ENCODE data around the gene PELI2. TPM values are rescaled to one million over a fixed set of nuclear protein-coding genes. Genes with fewer than 3 reads are reported as not detected.

Gene PELI2
- total and polyA plus RNA-seq, 2 of the 4 experiments (the other 2 are of a cell fraction) = 6.0 to 36.7 TPM

DNA sequence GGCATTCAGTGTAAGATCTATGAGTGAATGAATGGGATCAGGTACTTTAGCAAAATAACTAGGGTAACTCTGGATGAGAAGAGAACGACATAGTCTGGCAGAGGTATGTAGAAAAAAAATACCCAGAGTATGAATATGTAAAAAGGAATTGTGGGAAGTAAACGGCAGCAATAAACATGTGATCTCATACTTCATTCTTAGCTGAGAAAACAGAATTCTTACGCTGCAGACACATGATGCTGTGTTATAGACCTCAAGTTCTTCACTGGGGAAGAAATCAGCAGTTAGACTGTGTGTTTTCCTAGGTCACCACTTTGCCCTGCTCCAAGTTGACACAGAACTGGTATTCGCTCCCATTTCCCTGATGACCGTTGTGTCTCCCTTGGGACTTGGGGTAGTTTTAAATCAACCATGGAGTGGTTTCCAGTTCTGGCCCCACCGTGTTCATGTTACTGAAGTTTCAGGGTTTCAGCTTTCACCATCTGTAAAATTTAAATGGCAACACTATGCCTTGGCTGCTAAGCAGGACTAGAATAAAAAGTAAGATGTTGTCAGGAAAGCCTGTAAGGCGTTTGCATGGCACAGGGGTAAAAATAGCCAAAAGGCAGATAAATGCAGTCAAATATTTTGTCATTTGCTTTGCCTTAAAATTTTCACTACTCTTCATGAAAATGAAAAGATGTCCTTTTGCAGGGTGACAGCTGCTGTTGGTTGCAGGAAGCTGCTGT, 223.7 kb downstream of the PELI2 start:
- Histone ChIP-seq H3K9me3 (ENCODE audit: control insufficient read depth, insufficient read depth, low read length) (no peaks in the 10 kb centered on the region), H2BK5ac (ENCODE audit: low read depth, low read length, poor library complexity, severe bottlenecking) (peak overlapping the region; percentile 83), H2BK20ac (ENCODE audit: low read depth, low read length) (peak overlapping the region; percentile 91), H3K14ac (replicated peaks; ENCODE audit: low read depth, low read length) (peak overlapping the region; percentile 29), H2BK120ac (ENCODE audit: low read depth, low read length) (peak overlapping the region; percentile 72), H4K5ac (ENCODE audit: low read depth, low read length) (peak overlapping the region; percentile 83), H3K79me1 (ENCODE audit: low read depth in 1 of 2, low read length in 2 of 2) (no peaks in the 10 kb centered on the region), H3K18ac (ENCODE audit: low read depth, low read length) (peak overlapping the region; percentile 91), H3K4me2 (ENCODE audit: low read depth, low read length) (peak overlapping the region; percentile 71), H3K4me1 (ENCODE audit: control insufficient read depth, insufficient read depth, low read length) (peaks cover 32% of the 10 kb centered on the region), H3K9ac (ENCODE audit: low read depth, low read length) (peak overlapping the region; percentile 42; the same call in 1 of the 2 replicates), H3K4ac (ENCODE audit: low read depth, low read length) (peak overlapping the region; percentile 76), H4K91ac (ENCODE audit: insufficient read depth, low read depth, low read length) (peak overlapping the region; percentile 62), H2AFZ (replicated peaks; ENCODE audit: low read length, poor library complexity) (peak overlapping the region; percentile 48), H3K36me3 (ENCODE audit: control insufficient read depth, insufficient read depth, low read length) (no peaks in the 10 kb centered on the region), H3K56ac (ENCODE audit: extremely low read depth, insufficient read depth, low read length) (no peak overlapping the region), H3K23ac (ENCODE audit: low read depth, low read length) (peak overlapping the region; percentile 57), H3K9me1 (ENCODE audit: insufficient read depth, low read length) (peaks cover 21% of the 10 kb centered on the region), H3K27ac (ENCODE audit: insufficient read depth, low read length) (peak overlapping the region; percentile 89), H3K4me3 (ENCODE audit: insufficient read depth, low read depth, low read length) (no peak overlapping the region), H2AK9ac (replicated peaks; ENCODE audit: low read depth, low read length, poor library complexity) (peak overlapping the region; percentile 21), H3K27me3 (ENCODE audit: control insufficient read depth, insufficient read depth, low read length) (no peaks in the 10 kb centered on the region), H2BK15ac (ENCODE audit: low read depth, low read length) (peak overlapping the region; percentile 94; the same call in 2 of the 3 replicates), H4K8ac (ENCODE audit: low read depth in 2 of 2, low read length in 2 of 2) (peak overlapping the region; percentile 58 to 80; a peak in 3 of 4 replicates), H2AK5ac (ENCODE audit: low read depth, low read length) (peak overlapping the region; percentile 84), H4K20me1 (ENCODE audit: insufficient read depth, low read length) (no peaks in the 10 kb centered on the region)
- intact Hi-C loops (cut with micrococcal nuclease) = loop anchor here (2.0 to 5.0 kb wide), 5 partner anchors 81 to 903 kb away; no protein-coding TSS in a partner anchor
- dilution Hi-C loops (cut with HindIII; ENCODE audit: low sequenced_read_pairs, unreplicated experiment) = no loop called here
- DNase-seq (peak; percentile 92), ATAC-seq (ENCODE audit: low read depth) (peak; percentile 60)
- BruUV-seq (replicated peaks) = no TSS peak
- ChIA-PET CTCF (interaction anchor here (0.8 to 1.2 kb wide), 4 partner anchors 10 to 491 kb away, joined by 3 to 6 read pairs (median 4); no protein-coding TSS in a partner anchor), POLR2A (ENCODE audit: unreplicated experiment) (no interaction called here)
- no CpG with 5 or more reads among the region's 7 CpGs for WGBS, 2 experiments (ENCODE audit: extremely low coverage in 2 of 2, insufficient read length in 1 of 2)
- in situ Hi-C loops (cut with MboI; ENCODE audit: low sequenced_read_pairs) = loop anchor here (10.0 to 25.0 kb wide), 2 partner anchors 497 to 905 kb away; partner anchors contain the start of gene TBPL2
- TF ChIP-seq, protein P1, sequence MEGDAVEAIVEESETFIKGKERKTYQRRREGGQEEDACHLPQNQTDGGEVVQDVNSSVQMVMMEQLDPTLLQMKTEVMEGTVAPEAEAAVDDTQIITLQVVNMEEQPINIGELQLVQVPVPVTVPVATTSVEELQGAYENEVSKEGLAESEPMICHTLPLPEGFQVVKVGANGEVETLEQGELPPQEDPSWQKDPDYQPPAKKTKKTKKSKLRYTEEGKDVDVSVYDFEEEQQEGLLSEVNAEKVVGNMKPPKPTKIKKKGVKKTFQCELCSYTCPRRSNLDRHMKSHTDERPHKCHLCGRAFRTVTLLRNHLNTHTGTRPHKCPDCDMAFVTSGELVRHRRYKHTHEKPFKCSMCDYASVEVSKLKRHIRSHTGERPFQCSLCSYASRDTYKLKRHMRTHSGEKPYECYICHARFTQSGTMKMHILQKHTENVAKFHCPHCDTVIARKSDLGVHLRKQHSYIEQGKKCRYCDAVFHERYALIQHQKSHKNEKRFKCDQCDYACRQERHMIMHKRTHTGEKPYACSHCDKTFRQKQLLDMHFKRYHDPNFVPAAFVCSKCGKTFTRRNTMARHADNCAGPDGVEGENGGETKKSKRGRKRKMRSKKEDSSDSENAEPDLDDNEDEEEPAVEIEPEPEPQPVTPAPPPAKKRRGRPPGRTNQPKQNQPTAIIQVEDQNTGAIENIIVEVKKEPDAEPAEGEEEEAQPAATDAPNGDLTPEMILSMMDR (conservative IDR thresholded peaks at IDR 0.05; ENCODE audit: low read depth, low read length) = no peak
- no peak for TF ChIP-seq MXI1 (IDR thresholded peaks at IDR 0.05; ENCODE audit: borderline replicate concordance, low read depth, low read length)
- TF ChIP-seq CHD1 (IDR thresholded peaks at IDR 0.05; ENCODE audit: low read depth, low read length) = no peak
- no peak for TF ChIP-seq SMC3 (IDR thresholded peaks at IDR 0.05; ENCODE audit: low read depth, low read length)
- TF ChIP-seq MAFK (IDR thresholded peaks at IDR 0.05; ENCODE audit: low read depth, low read length) = no peak
- peak; percentile 48; the same call in 1 of the 2 replicates for TF ChIP-seq BHLHE40 (IDR thresholded peaks at IDR 0.05; ENCODE audit: low read depth, low read length)
- no peak for TF ChIP-seq CEBPB (IDR thresholded peaks at IDR 0.05; ENCODE audit: low read depth, low read length)
- no peak for TF ChIP-seq RAD21 (IDR thresholded peaks at IDR 0.05; ENCODE audit: low read length)
- TF ChIP-seq NFE2L2 (IDR thresholded peaks at IDR 0.05; ENCODE audit: low read depth, low read length) = peak; percentile 34; the same call in 1 of the 2 replicates
- TF ChIP-seq, protein P2, sequence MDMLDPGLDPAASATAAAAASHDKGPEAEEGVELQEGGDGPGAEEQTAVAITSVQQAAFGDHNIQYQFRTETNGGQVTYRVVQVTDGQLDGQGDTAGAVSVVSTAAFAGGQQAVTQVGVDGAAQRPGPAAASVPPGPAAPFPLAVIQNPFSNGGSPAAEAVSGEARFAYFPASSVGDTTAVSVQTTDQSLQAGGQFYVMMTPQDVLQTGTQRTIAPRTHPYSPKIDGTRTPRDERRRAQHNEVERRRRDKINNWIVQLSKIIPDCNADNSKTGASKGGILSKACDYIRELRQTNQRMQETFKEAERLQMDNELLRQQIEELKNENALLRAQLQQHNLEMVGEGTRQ (IDR thresholded peaks at IDR 0.05; ENCODE audit: low read depth, low read length) = peak; percentile 54; the same call in 1 of the 2 replicates
- peak; percentile 76; the same call in 1 of the 2 replicates for TF ChIP-seq FOS (IDR thresholded peaks at IDR 0.05; ENCODE audit: low read depth, low read length)
- no peak for TF ChIP-seq RFX5 (IDR thresholded peaks at IDR 0.05; ENCODE audit: low read depth, low read length)
- no peak for TF ChIP-seq POLR2A (IDR thresholded peaks at IDR 0.05; ENCODE audit: low read depth, low read length)
- peak; percentile 48 for TF ChIP-seq RCOR1 (IDR thresholded peaks at IDR 0.05; ENCODE audit: insufficient replicate concordance, low read length)
- no peak for TF ChIP-seq MAZ (IDR thresholded peaks at IDR 0.05; ENCODE audit: borderline replicate concordance, low read depth, low read length)
